GM20000 (cell line): ENCODE data around the gene SLC25A42.
A peak's percentile ranks its signal among the peaks of the same experiment; 100 is the strongest.

Experiments
- DNase-seq: peaks from one replicate; pipeline ENCODE4 v3.0.0; 2012; ENCODE audit warnings: low spot score
- CTCF ChIP-seq: IDR thresholded peaks from 2 replicates; pipeline ENCODE4 v1.5.1; 2012; ENCODE audit warnings: mild to moderate bottlenecking, control low read depth; ENCODE audit errors: extremely low read depth, missing control alignments

Gene SLC25A42

GRCh38 chr19:19062454-19063182 lies 1.2 kb upstream of the SLC25A42 start:
- no peak for TF ChIP-seq CTCF
- no peak for DNase-seq

- DNase-seq = no peak
- TF ChIP-seq CTCF = no peak
Observed at GRCh38 chr19:19064098-19064722, 416 bp downstream of the SLC25A42 start.

- peak; percentile 46 for DNase-seq
- no peak for TF ChIP-seq CTCF
Observed at GRCh38 chr19:19064811-19065745, 1.3 kb downstream of the SLC25A42 start.

- no peak for TF ChIP-seq CTCF
- no peak for DNase-seq
Observed at GRCh38 chr19:19067276-19068072, 3.7 kb downstream of the SLC25A42 start.

- peak; percentile 58 for DNase-seq
- TF ChIP-seq CTCF = no peak
Observed at GRCh38 chr19:19068659-19069654, 5.2 kb downstream of the SLC25A42 start.

GRCh38 chr19:19071897-19072296 lies 8.1 kb downstream of the SLC25A42 start:
- DNase-seq = no peak
- TF ChIP-seq CTCF = no peak
